Skin of body (tissue), 2 donors: ENCODE results near the gene CCDC85C. TPM values are rescaled to one million over a fixed set of nuclear protein-coding genes. Genes with fewer than 3 reads are reported as not detected.

ENCODE experiments used
- DNase-seq: peaks from one replicate; lab custom pipeline; 2025; lab: John Stamatoyannopoulos, UW
- total RNA-seq: library from RNA; depleted of rRNA; stranded (reverse); fragments of >200 nt; gene quantifications from one replicate; pipeline ENCODE4 v1.2.3, GENCODE V29; 2014

CCDC85C gene
- total RNA-seq, 1 donor from 2014 or later: 7.0 TPM

- DNase-seq: no peak
These were observed 90.8 kb downstream of the CCDC85C start for GRCh38 chr14:99513183-99513694.

- no peak for DNase-seq
These were observed 91.3 kb downstream of the CCDC85C start for GRCh38 chr14:99512571-99513182.

GRCh38 chr14:99512110-99512449, 91.9 kb downstream of the CCDC85C start:
- no peak for DNase-seq

- DNase-seq: peak; percentile 54
These were observed 92.4 kb downstream of the CCDC85C start for GRCh38 chr14:99511421-99512109.

- no peak for DNase-seq
These were observed 93.4 kb downstream of the CCDC85C start for GRCh38 chr14:99510556-99511139.

GRCh38 chr14:99509871-99510555, 94.0 kb downstream of the CCDC85C start:
- DNase-seq: no peak

- DNase-seq: no peak
These were observed 94.9 kb downstream of the CCDC85C start for GRCh38 chr14:99508896-99509629.

GRCh38 chr14:99507860-99508640, 96.0 kb downstream of the CCDC85C start:
- DNase-seq: no peak

GRCh38 chr14:99506276-99506675, 97.7 kb downstream of the CCDC85C start:
- DNase-seq: no peak

- no peak for DNase-seq
These were observed 98.9 kb downstream of the CCDC85C start for GRCh38 chr14:99505089-99505488.

GRCh38 chr14:99503848-99504453, 100.1 kb downstream of the CCDC85C start:
- no peak for DNase-seq

- DNase-seq: no peak
These were observed 101.0 kb downstream of the CCDC85C start for GRCh38 chr14:99502989-99503421.

GRCh38 chr14:99497894-99498293, 106.1 kb downstream of the CCDC85C start:
- no peak for DNase-seq

GRCh38 chr14:99497341-99497740, 106.7 kb downstream of the CCDC85C start:
- no peak for DNase-seq

GRCh38 chr14:99484106-99484505, 119.9 kb downstream of the CCDC85C start:
- no peak for DNase-seq

GRCh38 chr14:99481745-99482099, 122.3 kb downstream of the CCDC85C start:
- peak; percentile 42 for DNase-seq

- peak; percentile 100 for DNase-seq
These were observed 122.9 kb downstream of the CCDC85C start, which contains the start of gene CCNK for GRCh38 chr14:99480917-99481744. Gene CCNK, plus strand, starts transcription at chr14:99481409. Its CDS starts 11,269 bp downstream, at chr14:99492678.

- DNase-seq: peak; percentile 41
These were observed 123.8 kb downstream of the CCDC85C start, which contains the start of gene SETD3 for GRCh38 chr14:99479906-99480869. Gene SETD3, minus strand, starts transcription at chr14:99480859. Its CDS starts 15,054 bp downstream, at chr14:99465805.
